Measurements from ENCODE around the gene RAB7B. TPM values are rescaled to one million over a fixed set of nuclear protein-coding genes. Genes with fewer than 3 reads are reported as not detected.

The RAB7B gene
- total and polyA plus RNA-seq, 2 of the 4 experiments (the other 2 are of a cell fraction): 9.1 to 14.7 TPM

- no TSS peak for BruUV-seq (replicated peaks)
- POLR2A ChIA-PET (ENCODE audit: unreplicated experiment): no interaction called here
- Histone ChIP-seq H2BK120ac (ENCODE audit: low read depth, low read length) (peak overlapping the region; percentile 54; the same call in 1 of the 2 replicates), H2BK15ac (ENCODE audit: low read depth, low read length) (no peak overlapping the region; the same call in 2 of the 3 replicates), H2BK20ac (ENCODE audit: low read depth, low read length) (peak overlapping the region; percentile 63; the same call in 1 of the 2 replicates), H3K9ac (ENCODE audit: low read depth, low read length) (no peak overlapping the region), H2BK5ac (ENCODE audit: low read depth, low read length, poor library complexity, severe bottlenecking) (no peak overlapping the region), H2AK5ac (ENCODE audit: low read depth, low read length) (0 out of 2 replicates have a peak overlapping the region, but pooled peaks have one; percentile 11), H3K79me1 (ENCODE audit: low read depth in 1 of 2, low read length in 2 of 2) (no peaks in the 10 kb centered on the region), H2AFZ (replicated peaks; ENCODE audit: low read length, poor library complexity) (peak overlapping the region; percentile 64), H4K8ac (ENCODE audit: low read depth in 2 of 2, low read length in 2 of 2) (peak overlapping the region in 1 of 2 experiments; percentile 36; a peak in 2 of 4 replicates), H3K27ac (ENCODE audit: insufficient read depth, low read length) (no peak overlapping the region), H3K9me3 (ENCODE audit: control insufficient read depth, insufficient read depth, low read length) (no peaks in the 10 kb centered on the region), H4K20me1 (ENCODE audit: insufficient read depth, low read length) (no peaks in the 10 kb centered on the region), H3K27me3 (ENCODE audit: control insufficient read depth, insufficient read depth, low read length) (peaks cover 20% of the 10 kb centered on the region), H3K9me1 (ENCODE audit: insufficient read depth, low read length) (peaks cover 5% of the 10 kb centered on the region; the same call in 1 of the 2 replicates), H3K4me1 (ENCODE audit: control insufficient read depth, insufficient read depth, low read length) (peaks cover 7% of the 10 kb centered on the region), H3K18ac (ENCODE audit: low read depth, low read length) (no peak overlapping the region), H3K23ac (ENCODE audit: low read depth, low read length) (no peak overlapping the region), H3K36me3 (ENCODE audit: control insufficient read depth, insufficient read depth, low read length) (no peaks in the 10 kb centered on the region), H3K14ac (replicated peaks; ENCODE audit: low read depth, low read length) (0 out of 2 replicates have a peak overlapping the region, but pooled peaks have one; percentile 3), H3K4ac (ENCODE audit: low read depth, low read length) (peak overlapping the region; percentile 44), H4K91ac (ENCODE audit: insufficient read depth, low read depth, low read length) (0 out of 2 replicates have a peak overlapping the region, but pooled peaks have one; percentile 18), H3K4me3 (ENCODE audit: insufficient read depth, low read depth, low read length) (no peak overlapping the region), H2AK9ac (replicated peaks; ENCODE audit: low read depth, low read length, poor library complexity) (no peak overlapping the region), H3K4me2 (ENCODE audit: low read depth, low read length) (no peak overlapping the region; the same call in 1 of the 2 replicates), H3K56ac (ENCODE audit: extremely low read depth, insufficient read depth, low read length) (no peak overlapping the region), H4K5ac (ENCODE audit: low read depth, low read length) (no peak overlapping the region)
- intact Hi-C loops (cut with micrococcal nuclease) (no loop called here), in situ Hi-C loops (cut with MboI; ENCODE audit: low sequenced_read_pairs) (no loop called here), dilution Hi-C loops (cut with HindIII; ENCODE audit: low sequenced_read_pairs, unreplicated experiment) (no loop called here)
- ATAC-seq (ENCODE audit: low read depth) (peak; percentile 55), DNase-seq (peak; percentile 56)
- TF ChIP-seq FOS (IDR thresholded peaks at IDR 0.05; ENCODE audit: low read depth, low read length) (peak; percentile 22; the same call in 1 of the 2 replicates), CEBPB (IDR thresholded peaks at IDR 0.05; ENCODE audit: low read depth, low read length) (peak; percentile 81), USF2 (IDR thresholded peaks at IDR 0.05; ENCODE audit: low read depth, low read length) (no peak)
- WGBS, 2 experiments (ENCODE audit: extremely low coverage in 2 of 2, insufficient read length in 1 of 2): no CpG with 5 or more reads among the region's 7 CpGs
- CTCF ChIA-PET: no interaction called here
These were observed 69.2 kb downstream of the RAB7B start for GRCh38 chr1:205933671-205934618.

Data from IMR-90 (cell line).